ENCODE data around the gene CNNM1. TPM values are rescaled to one million over a fixed set of nuclear protein-coding genes. Genes with fewer than 3 reads are reported as not detected.

Gene CNNM1
- total and polyA plus RNA-seq, 9 of the 15 experiments (the other 6 are each of a cell fraction or from before 2014, with no cell fraction given) = not detected

DNA sequence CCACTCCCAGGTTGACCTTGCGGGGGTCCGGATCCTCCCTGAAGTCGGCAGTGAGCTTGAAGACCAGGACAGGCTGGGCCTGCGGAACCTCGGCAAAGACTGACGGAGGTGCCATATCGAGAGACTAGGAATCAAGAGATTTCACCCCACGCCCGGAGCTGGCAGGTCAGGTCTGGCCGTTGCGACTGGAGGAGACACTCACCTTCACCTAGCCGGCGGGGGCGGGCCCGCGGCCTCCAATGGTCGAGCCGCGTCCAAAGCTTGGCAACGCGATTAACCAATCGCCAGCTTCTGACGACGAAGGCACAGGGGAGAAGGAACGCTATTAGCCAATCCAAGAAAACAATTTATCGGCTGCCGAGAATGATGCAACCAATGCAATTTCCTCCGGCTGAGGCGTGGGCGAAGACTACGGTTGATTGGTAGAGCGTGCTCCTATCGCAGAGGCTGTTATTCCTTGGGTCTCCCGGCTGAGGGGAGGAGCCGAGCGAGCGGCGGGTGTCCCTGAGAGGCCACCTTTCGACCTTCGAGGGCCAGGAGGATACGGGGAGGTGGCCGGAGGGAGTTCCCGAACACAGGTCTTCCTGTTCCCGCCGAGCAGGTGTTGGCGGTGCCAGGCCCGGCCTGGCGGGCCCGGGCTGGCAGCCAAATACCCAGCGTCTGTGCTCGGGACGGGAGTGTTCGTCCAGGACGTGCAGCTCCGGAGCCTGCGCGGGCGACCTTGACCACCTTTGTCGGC is 101.5 kb downstream of the CNNM1 start, which contains the start of gene GOT1 (continued):
- TF ChIP-seq JUN (IDR thresholded peaks at IDR 0.05; ENCODE audit: borderline replicate concordance, low read depth, low read length) (peak; percentile 46; the same call in 1 of the 2 replicates), JUN (CRISPR knock-in tag; IDR thresholded peaks at IDR 0.05; ENCODE audit: borderline replicate concordance) (no peak), MTA3 (IDR thresholded peaks at IDR 0.05; ENCODE audit: borderline replicate concordance) (peak; percentile 45; the same call in 1 of the 2 replicates), CAMTA2 (CRISPR knock-in tag; conservative IDR thresholded peaks at IDR 0.05) (no peak), SMAD2 (IDR thresholded peaks at IDR 0.05; ENCODE audit: low read depth, low read length) (no peak), MBD2 (IDR thresholded peaks at IDR 0.05; ENCODE audit: borderline replicate concordance, low read depth) (peak; percentile 97), KAT2B (IDR thresholded peaks at IDR 0.05; ENCODE audit: low read depth, low read length) (no peak), STAT5B (CRISPR knock-in tag; IDR thresholded peaks at IDR 0.05) (no peak), EP300 (IDR thresholded peaks at IDR 0.05; ENCODE audit: low read length) (peak; percentile 65), YY1 (IDR thresholded peaks at IDR 0.05; ENCODE audit: borderline replicate concordance in 1 of 3, control insufficient read depth in 1 of 3, extremely low read depth in 1 of 3, insufficient read depth in 3 of 3, insufficient read length in 1 of 3, insufficient replicate concordance in 2 of 3, low read depth in 1 of 3, low read length in 2 of 3) (peak in 2 of 3 experiments; percentile 19 to 21), PRPF4 (IDR thresholded peaks at IDR 0.05; ENCODE audit: insufficient read depth, low read depth, low read length, poor library complexity, severe bottlenecking) (peak; percentile 65), L3MBTL2 (IDR thresholded peaks at IDR 0.05) (peak; percentile 84; the same call in 1 of the 2 replicates), POLR2G (IDR thresholded peaks at IDR 0.05; ENCODE audit: low read depth, low read length) (peak; percentile 99)
- TF ChIP-seq, protein P1, sequence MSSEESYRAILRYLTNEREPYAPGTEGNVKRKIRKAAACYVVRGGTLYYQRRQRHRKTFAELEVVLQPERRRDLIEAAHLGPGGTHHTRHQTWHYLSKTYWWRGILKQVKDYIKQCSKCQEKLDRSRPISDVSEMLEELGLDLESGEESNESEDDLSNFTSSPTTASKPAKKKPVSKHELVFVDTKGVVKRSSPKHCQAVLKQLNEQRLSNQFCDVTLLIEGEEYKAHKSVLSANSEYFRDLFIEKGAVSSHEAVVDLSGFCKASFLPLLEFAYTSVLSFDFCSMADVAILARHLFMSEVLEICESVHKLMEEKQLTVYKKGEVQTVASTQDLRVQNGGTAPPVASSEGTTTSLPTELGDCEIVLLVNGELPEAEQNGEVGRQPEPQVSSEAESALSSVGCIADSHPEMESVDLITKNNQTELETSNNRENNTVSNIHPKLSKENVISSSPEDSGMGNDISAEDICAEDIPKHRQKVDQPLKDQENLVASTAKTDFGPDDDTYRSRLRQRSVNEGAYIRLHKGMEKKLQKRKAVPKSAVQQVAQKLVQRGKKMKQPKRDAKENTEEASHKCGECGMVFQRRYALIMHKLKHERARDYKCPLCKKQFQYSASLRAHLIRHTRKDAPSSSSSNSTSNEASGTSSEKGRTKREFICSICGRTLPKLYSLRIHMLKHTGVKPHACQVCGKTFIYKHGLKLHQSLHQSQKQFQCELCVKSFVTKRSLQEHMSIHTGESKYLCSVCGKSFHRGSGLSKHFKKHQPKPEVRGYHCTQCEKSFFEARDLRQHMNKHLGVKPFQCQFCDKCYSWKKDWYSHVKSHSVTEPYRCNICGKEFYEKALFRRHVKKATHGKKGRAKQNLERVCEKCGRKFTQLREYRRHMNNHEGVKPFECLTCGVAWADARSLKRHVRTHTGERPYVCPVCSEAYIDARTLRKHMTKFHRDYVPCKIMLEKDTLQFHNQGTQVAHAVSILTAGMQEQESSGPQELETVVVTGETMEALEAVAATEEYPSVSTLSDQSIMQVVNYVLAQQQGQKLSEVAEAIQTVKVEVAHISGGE (CRISPR knock-in tag; IDR thresholded peaks at IDR 0.05) = 0 out of 6 replicates have a peak, but pooled peaks of 1 of the 3 experiments have one; percentile 30
- TF ChIP-seq, protein P2, sequence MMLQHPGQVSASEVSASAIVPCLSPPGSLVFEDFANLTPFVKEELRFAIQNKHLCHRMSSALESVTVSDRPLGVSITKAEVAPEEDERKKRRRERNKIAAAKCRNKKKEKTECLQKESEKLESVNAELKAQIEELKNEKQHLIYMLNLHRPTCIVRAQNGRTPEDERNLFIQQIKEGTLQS (IDR thresholded peaks at IDR 0.05) = peak; percentile 99
- TF ChIP-seq, protein P2 (CRISPR knock-in tag; conservative IDR thresholded peaks at IDR 0.05) = peak; percentile 92
- TF ChIP-seq, protein P3, sequence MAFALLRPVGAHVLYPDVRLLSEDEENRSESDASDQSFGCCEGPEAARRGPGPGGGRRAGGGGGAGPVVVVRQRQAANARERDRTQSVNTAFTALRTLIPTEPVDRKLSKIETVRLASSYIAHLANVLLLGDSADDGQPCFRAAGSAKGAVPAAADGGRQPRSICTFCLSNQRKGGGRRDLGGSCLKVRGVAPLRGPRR (CRISPR knock-in tag; IDR thresholded peaks at IDR 0.05) = no peak
- TF ChIP-seq, protein P4, sequence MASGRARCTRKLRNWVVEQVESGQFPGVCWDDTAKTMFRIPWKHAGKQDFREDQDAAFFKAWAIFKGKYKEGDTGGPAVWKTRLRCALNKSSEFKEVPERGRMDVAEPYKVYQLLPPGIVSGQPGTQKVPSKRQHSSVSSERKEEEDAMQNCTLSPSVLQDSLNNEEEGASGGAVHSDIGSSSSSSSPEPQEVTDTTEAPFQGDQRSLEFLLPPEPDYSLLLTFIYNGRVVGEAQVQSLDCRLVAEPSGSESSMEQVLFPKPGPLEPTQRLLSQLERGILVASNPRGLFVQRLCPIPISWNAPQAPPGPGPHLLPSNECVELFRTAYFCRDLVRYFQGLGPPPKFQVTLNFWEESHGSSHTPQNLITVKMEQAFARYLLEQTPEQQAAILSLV (tag; IDR thresholded peaks at IDR 0.05) = peak; percentile 87
- TF ChIP-seq, protein P5, sequence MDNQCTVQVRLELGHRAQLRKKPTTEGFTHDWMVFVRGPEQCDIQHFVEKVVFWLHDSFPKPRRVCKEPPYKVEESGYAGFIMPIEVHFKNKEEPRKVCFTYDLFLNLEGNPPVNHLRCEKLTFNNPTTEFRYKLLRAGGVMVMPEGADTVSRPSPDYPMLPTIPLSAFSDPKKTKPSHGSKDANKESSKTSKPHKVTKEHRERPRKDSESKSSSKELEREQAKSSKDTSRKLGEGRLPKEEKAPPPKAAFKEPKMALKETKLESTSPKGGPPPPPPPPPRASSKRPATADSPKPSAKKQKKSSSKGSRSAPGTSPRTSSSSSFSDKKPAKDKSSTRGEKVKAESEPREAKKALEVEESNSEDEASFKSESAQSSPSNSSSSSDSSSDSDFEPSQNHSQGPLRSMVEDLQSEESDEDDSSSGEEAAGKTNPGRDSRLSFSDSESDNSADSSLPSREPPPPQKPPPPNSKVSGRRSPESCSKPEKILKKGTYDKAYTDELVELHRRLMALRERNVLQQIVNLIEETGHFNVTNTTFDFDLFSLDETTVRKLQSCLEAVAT (IDR thresholded peaks at IDR 0.05) = 0 out of 4 replicates have a peak, but pooled peaks of 1 of the 2 experiments have one; percentile 18
